Measurements from ENCODE around the gene ZNF331. TPM values are rescaled to one million over a fixed set of nuclear protein-coding genes. Genes with fewer than 3 reads are reported as not detected.

ZNF331 gene
- total and polyA plus RNA-seq, 9 donors, result 23.7 to 365 (median 108) TPM

DNA sequence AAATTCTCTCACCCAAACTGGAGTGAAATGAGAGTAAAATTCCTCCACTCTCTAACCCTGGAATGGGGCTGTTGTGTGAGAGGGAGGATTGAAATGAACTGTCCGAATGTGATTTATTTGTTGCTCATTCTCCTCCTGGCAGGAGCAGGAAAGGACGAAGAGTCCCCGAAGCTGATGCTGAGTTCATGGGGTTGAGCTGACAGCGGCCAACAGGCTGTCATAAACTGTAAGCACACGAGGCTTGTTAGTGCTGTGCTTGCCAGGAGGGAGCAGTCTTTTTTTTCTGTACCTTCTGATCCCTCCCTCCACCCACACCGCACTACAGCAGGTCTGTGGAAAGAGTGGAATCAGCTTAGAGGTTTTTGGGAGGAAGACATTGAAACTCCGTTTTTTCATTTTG, 33.1 kb upstream of the ZNF331 start:
- Histone ChIP-seq H3K27me3 (no peaks in the 10 kb centered on the region), H3K27ac (peak overlapping the region in 1 of 2 donors; percentile 9), H3K36me3 (no peaks in the 10 kb centered on the region), H3K4me1 (ENCODE audit: insufficient read depth) (no peaks in the 10 kb centered on the region), H3K4me3 (no peak overlapping the region), H3K9me3 (no peaks in the 10 kb centered on the region)
- intact Hi-C loops (cut with DNase I), result no loop called here
- DNase-seq, result peak in 4 of 5 donors; percentile 44 to 72 (median 68)
- TF ChIP-seq CTCF (IDR thresholded peaks at IDR 0.05) (no peak), POLR2A (IDR thresholded peaks at IDR 0.05) (no peak), EP300 (IDR thresholded peaks at IDR 0.05) (peak; percentile 7)
- 3 to 11% (median 5%) methylated on average over 7 of the region's 7 CpGs for WGBS, 3 donors

DNA sequence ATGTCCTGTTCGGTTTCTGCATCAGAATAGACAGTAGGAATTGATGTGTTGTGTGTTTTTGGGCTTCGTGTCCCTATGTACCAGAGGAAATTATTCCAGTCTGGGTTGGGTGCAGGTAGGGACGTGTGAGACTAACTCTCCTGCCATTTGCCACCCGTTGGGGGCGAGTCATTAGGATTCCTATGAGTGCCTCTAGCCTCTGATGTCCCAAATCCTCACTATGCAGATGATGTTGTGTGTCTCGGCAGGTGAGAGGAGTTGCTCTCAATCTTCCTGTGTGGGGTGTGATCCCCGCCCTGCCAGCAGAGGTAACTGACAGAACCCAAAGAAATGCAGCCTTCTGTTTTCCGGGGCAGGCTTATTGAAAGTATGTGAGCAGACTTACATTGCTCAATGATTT, 31.2 kb upstream of the ZNF331 start:
- no peak overlapping the region for H3K4me3 ChIP-seq
- 67 to 78% (median 72%) methylated on average over 8 of the region's 8 CpGs for WGBS, 3 donors
- DNase-seq, result no peak
- H3K27ac ChIP-seq, result no peak overlapping the region
- no peaks in the 10 kb centered on the region for H3K4me1 ChIP-seq (ENCODE audit: insufficient read depth)
- no peaks in the 10 kb centered on the region for H3K36me3 ChIP-seq
- intact Hi-C loops (cut with DNase I), result no loop called here
- no peaks in the 10 kb centered on the region for H3K27me3 ChIP-seq
- TF ChIP-seq CTCF (IDR thresholded peaks at IDR 0.05) (no peak), POLR2A (IDR thresholded peaks at IDR 0.05) (no peak), EP300 (IDR thresholded peaks at IDR 0.05) (no peak)
- H3K9me3 ChIP-seq, result no peaks in the 10 kb centered on the region

GRCh38 chr19:53507523-53508442, 30.2 kb upstream of the ZNF331 start:
- H3K27me3 ChIP-seq, result no peaks in the 10 kb centered on the region
- H3K9me3 ChIP-seq, result no peaks in the 10 kb centered on the region
- no peak for DNase-seq
- no peak overlapping the region for H3K4me3 ChIP-seq
- H3K36me3 ChIP-seq, result no peaks in the 10 kb centered on the region
- no peak overlapping the region for H3K27ac ChIP-seq
- WGBS, 3 donors, result 61 to 71% (median 61%) methylated on average over 17 of the region's 17 CpGs
- no peaks in the 10 kb centered on the region for H3K4me1 ChIP-seq (ENCODE audit: insufficient read depth)
- intact Hi-C loops (cut with DNase I), result no loop called here
- TF ChIP-seq EP300 (IDR thresholded peaks at IDR 0.05) (no peak), CTCF (IDR thresholded peaks at IDR 0.05) (no peak)

GRCh38 chr19:53509443-53509842, 28.5 kb upstream of the ZNF331 start:
- no peak for DNase-seq
- WGBS, 3 donors, result 60 to 76% (median 68%) methylated on average over 3 of the region's 3 CpGs

More at GRCh38 chr19:53509443-53509842, 28.5 kb upstream of the ZNF331 start:
- H3K4me1 ChIP-seq (ENCODE audit: insufficient read depth), result no peaks in the 10 kb centered on the region
- no peak overlapping the region for H3K4me3 ChIP-seq
- no peaks in the 10 kb centered on the region for H3K27me3 ChIP-seq
- H3K9me3 ChIP-seq, result no peaks in the 10 kb centered on the region
- no peak overlapping the region for H3K27ac ChIP-seq
- H3K36me3 ChIP-seq, result no peaks in the 10 kb centered on the region
- intact Hi-C loops (cut with DNase I), result no loop called here
- TF ChIP-seq CTCF (IDR thresholded peaks at IDR 0.05), result no peak
- no peak for TF ChIP-seq EP300 (IDR thresholded peaks at IDR 0.05)
- TF ChIP-seq POLR2A (IDR thresholded peaks at IDR 0.05), result no peak
